Loucy (cell line): ENCODE data around the gene ADAP2.
"Not testable (repeated sequence)": the region's sequence is repeated elsewhere in the genome, so short reads cannot be mapped to it uniquely, and the experiment has no call there.

Experiments used
- H2AFZ ChIP-seq: fragments of 200-600 bp; sonication (generic); 2 replicates; pipeline ENCODE4 v1.6.0; 2016; ENCODE audit warnings: antibody characterized with exemption, mild to moderate bottlenecking, low read length, moderate library complexity
- H3F3A ChIP-seq: fragments of 200-600 bp; 2 replicates; pipeline ENCODE4 v1.6.0; 2016; ENCODE audit warnings: antibody characterized with exemption, low read depth, mild to moderate bottlenecking
- H3K27me3 ChIP-seq: fragments of 200-600 bp; sonication (generic); 2 replicates; pipeline ENCODE4 v1.6.1; 2014; ENCODE audit warnings: low read length, mild to moderate bottlenecking; ENCODE audit not compliant: insufficient read depth, poor library complexity, severe bottlenecking
- H3K36me3 ChIP-seq: fragments of 200-600 bp; sonication (generic); 2 replicates; pipeline ENCODE4 v1.6.1; 2016; ENCODE audit warnings: low read length; ENCODE audit not compliant: insufficient read depth
- H3K4me1 ChIP-seq: fragments of 200-600 bp; sonication (generic); 2 replicates; pipeline ENCODE4 v1.5.1; 2014; ENCODE audit warnings: low read length, mild to moderate bottlenecking; ENCODE audit not compliant: insufficient read depth, poor library complexity, severe bottlenecking
- H3K4me2 ChIP-seq: fragments of 200-600 bp; sonication (generic); 2 replicates; pipeline ENCODE4 v1.6.0; 2014; ENCODE audit warnings: antibody characterized with exemption, low read length, low read depth, mild to moderate bottlenecking; ENCODE audit not compliant: poor library complexity, severe bottlenecking
- H3K4me3 ChIP-seq: fragments of 200-600 bp; sonication (generic); 2 replicates; pipeline ENCODE4 v1.5.1; 2014; ENCODE audit warnings: low read length, mild to moderate bottlenecking, mixed read lengths; ENCODE audit not compliant: poor library complexity, severe bottlenecking
- H3K79me2 ChIP-seq: fragments of 200-600 bp; sonication (generic); 2 replicates; pipeline ENCODE4 v1.6.1; 2014; ENCODE audit warnings: low read length; ENCODE audit not compliant: insufficient read depth
- H3K9ac ChIP-seq: fragments of 200-600 bp; sonication (generic); 2 replicates; pipeline ENCODE4 v1.6.0; 2014; ENCODE audit warnings: mild to moderate bottlenecking, low read depth, low read length, moderate library complexity; ENCODE audit not compliant: poor library complexity, severe bottlenecking
- H3K9me2 ChIP-seq: fragments of 200-600 bp; sonication (generic); replicated peaks from 2 replicates; pipeline ENCODE4 v1.6.1; 2016; ENCODE audit warnings: low read depth, low read length, mixed read lengths
- H3K9me3 ChIP-seq: fragments of 200-600 bp; sonication (generic); 2 replicates; pipeline ENCODE4 v1.6.1; 2014; ENCODE audit warnings: mild to moderate bottlenecking, antibody characterized with exemption, low read length, low read depth; ENCODE audit not compliant: insufficient read depth
- H4K20me1 ChIP-seq: fragments of 200-600 bp; sonication (generic); 2 replicates; pipeline ENCODE4 v1.6.0; 2014; ENCODE audit warnings: antibody characterized with exemption, low read length, mild to moderate bottlenecking; ENCODE audit not compliant: insufficient read depth, poor library complexity, severe bottlenecking
- CTCF ChIP-seq: fragments of 200-600 bp; sonication (generic); conservative IDR thresholded peaks from 2 replicates; pipeline ENCODE4 v1.5.1; 2014; ENCODE audit warnings: mild to moderate bottlenecking, antibody characterized with exemption, low read length
- EZH2phosphoT487 ChIP-seq: fragments of 200-600 bp; IDR thresholded peaks from 2 replicates; pipeline ENCODE4 v1.6.1; 2018; ENCODE audit warnings: antibody characterized with exemption, mild to moderate bottlenecking, moderate library complexity, borderline replicate concordance

ADAP2 gene

DNA sequence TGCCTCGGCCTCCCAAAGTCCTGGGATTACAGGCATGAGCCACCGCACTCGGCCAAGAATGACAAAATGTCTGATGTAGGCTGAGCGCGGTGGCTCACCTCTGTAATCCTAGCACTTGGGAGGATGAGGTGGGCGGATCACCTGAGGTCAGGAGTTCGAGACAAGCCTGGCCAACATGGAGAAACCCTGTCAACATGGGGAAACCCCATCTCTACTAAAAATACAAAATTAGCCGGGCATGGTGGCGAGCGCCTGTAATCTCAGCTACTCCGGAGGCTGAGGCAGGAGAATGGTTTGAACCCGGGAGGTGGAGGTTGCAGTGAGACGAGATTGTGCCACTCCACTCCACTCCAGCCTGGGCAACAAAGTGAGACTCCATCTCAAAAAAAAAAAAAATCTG is 46.2 kb downstream of the ADAP2 start:
- not testable (repeated sequence) for H3K9me2 ChIP-seq, H2AFZ ChIP-seq, H3K4me3 ChIP-seq, H4K20me1 ChIP-seq, H3K36me3 ChIP-seq, H3F3A ChIP-seq, H3K4me2 ChIP-seq, H3K9ac ChIP-seq, H3K27me3 ChIP-seq, H3K9me3 ChIP-seq
- Histone ChIP-seq H3K79me2 (peaks cover 17% of the 10 kb centered on the region), H3K4me1 (peaks cover 17% of the 10 kb centered on the region)

GRCh38 chr17:30969989-30970830 is 48.5 kb downstream of the ADAP2 start:
- no peak for TF ChIP-seq EZH2phosphoT487
- no peak for TF ChIP-seq CTCF
- H3K4me3 ChIP-seq = peak overlapping the region; percentile 85
- H3K4me1 ChIP-seq = peaks cover 17% of the 10 kb centered on the region
- H4K20me1 ChIP-seq = no peaks in the 10 kb centered on the region
- no peaks in the 10 kb centered on the region for H3K9me2 ChIP-seq
- H3K4me2 ChIP-seq = peak overlapping the region; percentile 92
- H3K9ac ChIP-seq = peak overlapping the region; percentile 87
- H3K79me2 ChIP-seq = peaks cover 23% of the 10 kb centered on the region
- H3F3A ChIP-seq = no peaks in the 10 kb centered on the region
- H2AFZ ChIP-seq = peak overlapping the region; percentile 99
- H3K36me3 ChIP-seq = no peaks in the 10 kb centered on the region
- no peaks in the 10 kb centered on the region for H3K27me3 ChIP-seq
- H3K9me3 ChIP-seq = no peaks in the 10 kb centered on the region

DNA sequence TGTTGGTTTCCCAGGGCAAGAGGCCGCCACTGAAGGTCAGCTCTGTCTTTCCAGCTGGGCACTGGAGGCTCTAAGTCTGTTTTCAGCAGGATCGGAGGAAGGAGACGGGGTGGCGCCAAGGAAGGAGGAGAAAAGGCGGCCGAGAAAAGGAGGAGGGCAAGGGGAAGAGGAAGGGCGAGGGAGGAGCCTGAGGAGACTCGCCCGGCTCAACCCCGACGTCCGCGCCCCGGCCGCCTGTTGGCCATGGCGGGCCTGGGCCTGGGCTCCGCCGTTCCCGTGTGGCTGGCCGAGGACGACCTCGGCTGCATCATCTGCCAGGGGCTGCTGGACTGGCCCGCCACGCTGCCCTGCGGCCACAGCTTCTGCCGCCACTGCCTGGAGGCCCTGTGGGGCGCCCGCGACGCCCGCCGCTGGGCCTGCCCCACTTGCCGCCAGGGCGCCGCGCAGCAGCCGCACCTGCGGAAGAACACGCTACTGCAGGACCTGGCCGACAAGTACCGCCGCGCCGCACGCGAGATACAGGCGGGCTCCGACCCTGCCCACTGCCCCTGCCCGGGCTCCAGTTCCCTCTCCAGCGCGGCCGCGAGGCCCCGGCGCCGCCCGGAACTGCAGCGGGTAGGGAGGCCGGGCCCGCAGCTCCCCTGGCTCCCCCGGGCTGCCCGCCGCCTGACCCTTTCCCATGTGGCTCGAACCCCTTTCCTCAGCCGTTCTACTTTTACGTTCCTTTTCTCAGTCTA is 49.3 kb downstream of the ADAP2 start, which contains the start of gene RNF135:
Gene RNF135 (plus strand): TSS at position 209 of the 737 bp plus-strand sequence. CDS start 35 bp downstream, at position 244.
- Histone ChIP-seq H3K36me3 (no peaks in the 10 kb centered on the region), H3K4me2 (peak within 1 kb of the TSS; percentile 92), H2AFZ (peak within 1 kb of the TSS; percentile 99), H3K79me2 (peaks cover 23% of the 10 kb centered on the region), H3K9me3 (no peaks in the 10 kb centered on the region), H3K4me1 (peaks cover 17% of the 10 kb centered on the region), H3K9ac (peak within 1 kb of the TSS; percentile 87), H4K20me1 (no peaks in the 10 kb centered on the region), H3K27me3 (no peaks in the 10 kb centered on the region), H3K4me3 (peak within 1 kb of the TSS; percentile 85), H3K9me2 (no peaks in the 10 kb centered on the region), H3F3A (no peaks in the 10 kb centered on the region)
- TF ChIP-seq EZH2phosphoT487 = no peak
- TF ChIP-seq CTCF = peak; percentile 22; the same call in 1 of the 2 replicates
